GM18858 (cell line): ENCODE measurements around the gene GCNA.

ENCODE experiments used
- ATAC-seq: cut with Tn5 transposase; IDR thresholded peaks from one replicate; pipeline ENCODE4 v1.9.1; 2021; ENCODE audit not compliant: unreplicated experiment

Gene GCNA

GRCh38 chrX:71612256-71612655, 34.0 kb downstream of the GCNA start:
- no peak for ATAC-seq

GRCh38 chrX:71615056-71615455, 36.8 kb downstream of the GCNA start:
- no peak for ATAC-seq

GRCh38 chrX:71615954-71616353, 37.7 kb downstream of the GCNA start:
- ATAC-seq = no peak

- ATAC-seq = no peak
Observed at GRCh38 chrX:71616672-71617529, 38.7 kb downstream of the GCNA start.

GRCh38 chrX:71617742-71618141, 39.5 kb downstream of the GCNA start:
- ATAC-seq = no peak

- ATAC-seq = peak; percentile 43
Observed at GRCh38 chrX:71618303-71618721, 40.1 kb downstream of the GCNA start, which contains the start of gene CXCR3. Gene CXCR3, minus strand, starts transcription at chrX:71618511. Its CDS starts 62 bp downstream, at chrX:71618449.

- ATAC-seq = no peak
Observed at GRCh38 chrX:71618787-71619186, 40.5 kb downstream of the GCNA start.

GRCh38 chrX:71619193-71619592, 41.0 kb downstream of the GCNA start:
- ATAC-seq = no peak

- no peak for ATAC-seq
Observed at GRCh38 chrX:71619986-71620385, 41.7 kb downstream of the GCNA start.

- ATAC-seq = no peak
Observed at GRCh38 chrX:71621603-71622002, 43.4 kb downstream of the GCNA start.

GRCh38 chrX:71622032-71622575, 43.9 kb downstream of the GCNA start:
- no peak for ATAC-seq

- peak; percentile 36 for ATAC-seq
Observed at GRCh38 chrX:71622576-71623450, 44.6 kb downstream of the GCNA start.

GRCh38 chrX:71623714-71624113, 45.5 kb downstream of the GCNA start:
- ATAC-seq = no peak

- ATAC-seq = no peak
Observed at GRCh38 chrX:71625471-71625870, 47.2 kb downstream of the GCNA start.

GRCh38 chrX:71626576-71626975, 48.3 kb downstream of the GCNA start:
- ATAC-seq = no peak

- no peak for ATAC-seq
Observed at GRCh38 chrX:71627588-71628404, 49.6 kb downstream of the GCNA start.

GRCh38 chrX:71629467-71629866, 51.2 kb downstream of the GCNA start:
- ATAC-seq = no peak

- ATAC-seq = peak; percentile 48
Observed at GRCh38 chrX:71632923-71633657, 54.9 kb downstream of the GCNA start.

- ATAC-seq = no peak
Observed at GRCh38 chrX:71634366-71634765, 56.1 kb downstream of the GCNA start.
